Upper lobe of right lung (tissue), 1 donor: Measurements from ENCODE around the gene DNTT. TPM values are rescaled to one million over a fixed set of nuclear protein-coding genes. Genes with fewer than 3 reads are reported as not detected.
"Not testable (repeated sequence)": the region's sequence is repeated elsewhere in the genome, so short reads cannot be mapped to it uniquely, and the experiment has no call there.

Source experiments
- ATAC-seq: fragments of 200-7000 bp; cut with Tn5 transposase; one replicate; pipeline ENCODE4 v1.9.1; 2020; ENCODE audit warnings: mild to moderate bottlenecking, moderate library complexity
- DNase-seq: peaks from one replicate; pipeline ENCODE4 v3.0.0-alpha.2; 2020
- H3K27ac ChIP-seq: fragments of 200-600 bp; one replicate; pipeline ENCODE4 v1.8.0; 2022
- H3K27me3 ChIP-seq: fragments of 200-600 bp; one replicate; pipeline ENCODE4 v1.8.0; 2022; ENCODE audit warnings: mild to moderate bottlenecking
- H3K36me3 ChIP-seq: fragments of 200-600 bp; one replicate; pipeline ENCODE4 v1.8.0; 2022
- H3K4me1 ChIP-seq: fragments of 200-600 bp; one replicate; pipeline ENCODE4 v1.8.0; 2022
- H3K4me3 ChIP-seq: fragments of 200-600 bp; one replicate; pipeline ENCODE4 v1.8.0; 2022; ENCODE audit warnings: mild to moderate bottlenecking
- H3K9me3 ChIP-seq: fragments of 200-600 bp; one replicate; pipeline ENCODE4 v1.8.0; 2022
- intact Hi-C: fragments of 100-400 bp; cut with DNase I; formaldehyde crosslinking; loops from one replicate; pipeline ENCODE4 v1.11.0; 2022
- total RNA-seq: library from RNA; stranded (reverse); fragmentation: NEBNext Ultra II Directional; extraction: Animal tissue kit (Norgen Biotek cat#: 25700); gene quantifications from one replicate; pipeline ENCODE4 v1.2.1, GENCODE V29; 2021
- TF ChIP-seq, protein P1 (sequence below): fragments of 200-600 bp; IDR thresholded peaks from one replicate; pipeline ENCODE4 v1.8.0; 2022; ENCODE audit warnings: antibody characterized with exemption
- donor health status: DM: no; HTN: yes; CAD: no; lungs with severe emphysema.

Gene DNTT
- total RNA-seq, 1 donor from 2014 or later = not detected

GRCh38 chr10:96306516-96306915 is 2.3 kb downstream of the DNTT start:
- TF ChIP-seq, protein P1, sequence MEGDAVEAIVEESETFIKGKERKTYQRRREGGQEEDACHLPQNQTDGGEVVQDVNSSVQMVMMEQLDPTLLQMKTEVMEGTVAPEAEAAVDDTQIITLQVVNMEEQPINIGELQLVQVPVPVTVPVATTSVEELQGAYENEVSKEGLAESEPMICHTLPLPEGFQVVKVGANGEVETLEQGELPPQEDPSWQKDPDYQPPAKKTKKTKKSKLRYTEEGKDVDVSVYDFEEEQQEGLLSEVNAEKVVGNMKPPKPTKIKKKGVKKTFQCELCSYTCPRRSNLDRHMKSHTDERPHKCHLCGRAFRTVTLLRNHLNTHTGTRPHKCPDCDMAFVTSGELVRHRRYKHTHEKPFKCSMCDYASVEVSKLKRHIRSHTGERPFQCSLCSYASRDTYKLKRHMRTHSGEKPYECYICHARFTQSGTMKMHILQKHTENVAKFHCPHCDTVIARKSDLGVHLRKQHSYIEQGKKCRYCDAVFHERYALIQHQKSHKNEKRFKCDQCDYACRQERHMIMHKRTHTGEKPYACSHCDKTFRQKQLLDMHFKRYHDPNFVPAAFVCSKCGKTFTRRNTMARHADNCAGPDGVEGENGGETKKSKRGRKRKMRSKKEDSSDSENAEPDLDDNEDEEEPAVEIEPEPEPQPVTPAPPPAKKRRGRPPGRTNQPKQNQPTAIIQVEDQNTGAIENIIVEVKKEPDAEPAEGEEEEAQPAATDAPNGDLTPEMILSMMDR = no peak
- intact Hi-C loops = no loop called here
- Histone ChIP-seq H3K4me1 (peaks cover 15% of the 10 kb centered on the region), H3K36me3 (no peaks in the 10 kb centered on the region), H3K4me3 (no peak overlapping the region), H3K9me3 (no peaks in the 10 kb centered on the region), H3K27ac (no peak overlapping the region), H3K27me3 (peaks cover 4% of the 10 kb centered on the region)
- ATAC-seq (peak; percentile 74), DNase-seq (peak; percentile 68)

GRCh38 chr10:96308854-96309253 is 4.6 kb downstream of the DNTT start:
- H3K4me3 ChIP-seq, H3K36me3 ChIP-seq, ATAC-seq, DNase-seq, H3K27ac ChIP-seq, H3K9me3 ChIP-seq, H3K27me3 ChIP-seq, intact Hi-C loops: not testable (repeated sequence)
- peaks cover 15% of the 10 kb centered on the region for H3K4me1 ChIP-seq

DNA sequence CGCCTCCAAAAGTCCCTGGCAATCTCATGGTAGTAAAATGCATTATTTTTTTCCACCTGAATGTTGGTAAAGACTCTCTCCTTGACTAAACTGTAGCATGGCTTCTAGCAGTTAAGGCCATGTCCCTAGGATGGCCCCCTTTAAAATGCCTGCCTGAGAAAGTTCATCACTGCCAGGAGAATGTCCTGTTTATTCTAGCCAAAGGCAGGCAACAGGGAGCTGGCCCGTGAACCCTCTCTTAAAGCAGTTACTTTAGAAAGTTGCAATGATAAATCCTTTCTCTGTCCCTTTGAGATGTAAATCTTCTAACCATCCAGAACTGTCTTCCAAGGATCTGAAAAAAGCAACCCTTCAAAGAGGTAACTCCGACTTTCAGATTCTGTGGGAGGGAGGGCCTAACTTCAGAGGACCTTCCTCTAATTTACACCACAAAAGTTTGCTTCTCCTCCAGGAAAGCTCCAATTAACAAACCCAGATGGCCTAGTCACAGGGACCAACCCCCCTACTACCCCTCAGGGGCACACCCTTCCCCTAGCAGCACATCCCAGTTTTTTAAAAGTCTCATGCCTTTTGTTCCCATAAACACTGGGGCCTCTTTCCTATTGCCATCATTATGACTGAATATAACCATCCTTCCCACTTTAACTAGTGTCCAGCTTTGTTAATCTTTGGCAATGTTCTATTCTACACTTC is 5.5 kb downstream of the DNTT start:
- no peaks in the 10 kb centered on the region for H3K9me3 ChIP-seq
- DNase-seq (no peak), ATAC-seq (no peak)
- peaks cover 4% of the 10 kb centered on the region for H3K27me3 ChIP-seq
- H3K4me3 ChIP-seq = no peak overlapping the region
- TF ChIP-seq, protein P1 = no peak
- H3K4me1 ChIP-seq = peaks cover 15% of the 10 kb centered on the region
- H3K27ac ChIP-seq = no peak overlapping the region
- intact Hi-C loops = no loop called here
- no peaks in the 10 kb centered on the region for H3K36me3 ChIP-seq

- no peak overlapping the region for H3K4me3 ChIP-seq
- no peaks in the 10 kb centered on the region for H3K36me3 ChIP-seq
- TF ChIP-seq, protein P1 = no peak
- H3K9me3 ChIP-seq = no peaks in the 10 kb centered on the region
- peaks cover 4% of the 10 kb centered on the region for H3K27me3 ChIP-seq
- DNase-seq = no peak
- no peak overlapping the region for H3K27ac ChIP-seq
- no peak for ATAC-seq
- intact Hi-C loops = no loop called here
- H3K4me1 ChIP-seq = peaks cover 15% of the 10 kb centered on the region
Observed at GRCh38 chr10:96310321-96310669, 6.1 kb downstream of the DNTT start.

- no peak for ATAC-seq
Observed at GRCh38 chr10:96311180-96311715, 7.0 kb downstream of the DNTT start.

GRCh38 chr10:96313344-96313743 is 9.1 kb downstream of the DNTT start:
- intact Hi-C loops = no loop called here
- no peak overlapping the region for H3K4me3 ChIP-seq

More at GRCh38 chr10:96311180-96311715, 7.0 kb downstream of the DNTT start:
- H3K4me1 ChIP-seq = peaks cover 12% of the 10 kb centered on the region
- intact Hi-C loops = no loop called here
- H3K27me3 ChIP-seq = peaks cover 3% of the 10 kb centered on the region
- H3K9me3 ChIP-seq = no peaks in the 10 kb centered on the region
- DNase-seq = no peak
- no peaks in the 10 kb centered on the region for H3K36me3 ChIP-seq
- TF ChIP-seq, protein P1 = no peak
- no peak overlapping the region for H3K4me3 ChIP-seq
- no peak overlapping the region for H3K27ac ChIP-seq

More at GRCh38 chr10:96313344-96313743, 9.1 kb downstream of the DNTT start:
- TF ChIP-seq, protein P1 = no peak
- DNase-seq (no peak), ATAC-seq (no peak)
- H3K9me3 ChIP-seq = no peaks in the 10 kb centered on the region
- peaks cover 5% of the 10 kb centered on the region for H3K4me1 ChIP-seq
- H3K36me3 ChIP-seq = no peaks in the 10 kb centered on the region
- H3K27ac ChIP-seq = no peak overlapping the region
- no peaks in the 10 kb centered on the region for H3K27me3 ChIP-seq
